NCI-H774 (cell line): Measurements from ENCODE around the gene UBAP2L.
"Not testable (repeated sequence)": the region's sequence is repeated elsewhere in the genome, so short reads cannot be mapped to it uniquely, and the experiment has no call there.

Experiments used
- DNase-seq: peaks from one replicate; lab custom pipeline; 2025; lab: John Stamatoyannopoulos, UW

UBAP2L gene

DNA sequence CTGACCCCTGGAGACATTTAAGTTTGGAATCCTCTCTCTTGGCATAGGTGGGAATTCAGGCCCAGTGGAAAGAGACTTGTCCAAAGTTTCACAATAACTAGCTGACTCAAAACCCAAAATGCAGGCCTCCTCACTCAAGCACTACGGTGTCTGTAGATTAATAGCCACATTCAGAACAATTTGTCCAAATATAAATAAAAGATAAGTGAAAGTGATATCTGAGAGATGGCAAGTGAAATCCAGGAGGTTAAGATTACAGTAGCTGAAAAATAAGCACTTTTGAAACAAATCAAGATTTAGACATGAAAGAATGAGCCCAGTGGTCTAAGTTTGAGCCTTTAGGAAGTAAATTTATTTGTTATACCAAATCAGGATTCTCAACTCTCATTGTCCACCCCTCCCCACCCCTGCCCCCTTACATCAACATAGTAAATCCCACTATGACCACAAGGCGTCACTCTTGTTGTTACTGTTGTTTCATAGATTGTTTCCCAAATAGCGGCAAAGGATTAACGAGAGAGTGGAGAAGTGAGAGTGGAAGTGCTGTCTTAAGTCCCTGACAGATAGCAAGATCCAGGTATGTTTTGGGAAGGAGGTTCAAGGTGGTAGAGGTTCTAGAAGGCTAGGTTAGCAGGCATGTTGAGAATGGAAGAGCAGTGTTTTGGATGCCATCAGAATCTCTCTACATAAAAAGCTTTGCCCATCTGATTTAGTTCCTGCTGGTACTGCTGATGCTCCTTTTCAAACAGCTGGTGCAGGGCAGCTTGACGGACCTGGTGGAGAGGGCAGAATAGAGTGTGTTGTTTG, 21.8 kb upstream of the UBAP2L start:
- peak; percentile 33 for DNase-seq

GRCh38 chr1:154199563-154199879, 21.2 kb upstream of the UBAP2L start:
- DNase-seq = no peak

DNA sequence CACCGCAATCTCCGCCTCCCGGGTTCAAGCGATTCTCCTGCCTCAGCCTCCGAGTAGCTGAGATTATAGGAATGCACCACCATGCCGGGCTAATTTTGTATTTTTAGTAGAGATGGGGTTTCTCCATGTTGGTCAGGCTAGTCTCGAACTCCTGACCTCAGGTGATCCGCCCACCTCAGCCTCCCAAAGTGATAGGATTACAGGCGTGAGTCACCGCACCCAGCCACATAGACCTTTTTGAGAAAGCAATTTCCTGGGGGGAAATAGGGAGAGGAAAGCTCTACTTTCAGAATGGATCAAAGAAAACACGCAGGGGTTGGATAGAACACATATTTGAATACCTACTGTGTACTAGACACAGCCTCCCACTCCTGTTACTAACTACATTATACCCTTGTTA, 15.0 kb upstream of the UBAP2L start:
- not testable (repeated sequence) for DNase-seq

- DNase-seq = no peak
Measured at GRCh38 chr1:154206196-154206595, 14.6 kb upstream of the UBAP2L start, which contains the start of gene CFAP141. Gene CFAP141, minus strand, starts transcription at chr1:154206333. Its CDS starts 26 bp downstream, at chr1:154206307.

DNA sequence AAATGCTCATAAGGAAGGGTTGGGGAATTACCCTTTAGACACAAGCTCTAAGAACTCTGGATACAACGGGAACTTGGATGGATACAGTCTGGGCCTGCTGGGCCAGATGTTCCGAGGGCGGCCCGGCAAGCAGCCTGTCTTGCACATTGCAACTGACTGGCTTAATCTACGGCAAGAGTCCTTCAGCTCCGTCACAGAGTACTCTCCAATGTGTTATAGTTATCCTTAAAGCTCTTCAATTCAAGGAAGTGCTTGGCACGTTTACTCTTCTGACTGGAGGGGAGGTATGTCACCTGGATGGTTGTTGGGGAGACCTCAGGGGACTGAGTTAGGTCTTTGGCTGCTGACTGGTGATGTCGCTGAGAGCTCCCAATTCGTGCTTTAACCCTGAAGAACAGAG, 13.5 kb upstream of the UBAP2L start:
- no peak for DNase-seq

GRCh38 chr1:154208677-154209388, 11.9 kb upstream of the UBAP2L start:
- no peak for DNase-seq

DNA sequence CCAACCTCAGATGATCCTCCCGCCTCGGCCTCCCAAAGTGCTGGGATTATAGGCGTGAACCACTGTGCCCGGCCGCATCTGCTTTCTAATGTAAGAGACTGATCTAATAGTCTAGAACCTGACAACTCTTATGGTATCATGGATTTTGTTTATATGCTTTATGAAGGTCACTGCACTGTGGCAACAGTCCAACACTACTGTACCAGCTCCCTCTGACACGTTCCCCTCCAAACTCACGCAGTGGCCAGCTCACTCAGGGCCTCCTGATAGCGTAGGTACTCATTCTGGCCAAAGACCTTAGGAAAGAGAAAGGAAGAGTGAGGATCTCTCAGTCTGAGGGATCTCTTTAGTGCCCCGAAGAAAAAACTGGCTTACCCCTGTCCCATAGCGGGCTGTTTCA, 8.7 kb upstream of the UBAP2L start:
- DNase-seq = no peak

DNA sequence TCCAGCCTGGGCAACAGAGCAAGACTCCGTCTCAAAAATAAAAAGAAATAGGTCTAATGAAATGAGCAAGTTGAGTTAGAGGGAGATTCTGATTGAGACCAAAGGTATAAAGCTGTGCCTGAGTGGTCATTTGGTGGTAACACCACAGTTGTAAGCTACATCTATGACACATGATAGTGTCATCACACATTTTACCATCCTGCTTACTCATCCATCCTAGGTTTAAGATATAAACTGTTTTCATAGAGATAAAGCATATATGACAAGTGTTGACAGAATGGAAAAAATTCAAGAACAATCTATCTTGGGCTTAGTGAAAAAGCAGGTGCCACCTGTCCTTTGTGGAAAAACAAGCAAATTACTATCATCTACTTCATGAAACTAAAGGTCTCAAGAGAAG, 7.5 kb upstream of the UBAP2L start:
- DNase-seq = no peak

DNA sequence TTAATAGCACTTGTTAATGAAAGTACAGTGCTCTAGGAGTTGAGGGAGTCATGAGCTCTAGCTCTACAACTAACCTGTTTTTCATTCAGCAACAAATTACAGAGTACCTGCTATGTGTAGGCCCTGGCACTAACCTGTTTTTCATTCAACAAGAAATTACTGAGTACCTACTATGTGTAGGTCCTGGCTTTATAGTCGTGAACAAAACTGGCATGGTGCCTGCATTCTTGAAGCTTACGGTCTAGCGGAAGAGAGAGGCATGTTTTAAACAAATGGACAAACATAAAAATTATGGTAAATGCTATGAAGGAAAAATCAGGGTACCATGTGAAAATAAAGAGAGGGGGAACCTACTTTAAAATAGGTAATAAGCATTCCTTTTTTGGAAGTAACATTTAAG, 2.2 kb upstream of the UBAP2L start:
- no peak for DNase-seq

DNA sequence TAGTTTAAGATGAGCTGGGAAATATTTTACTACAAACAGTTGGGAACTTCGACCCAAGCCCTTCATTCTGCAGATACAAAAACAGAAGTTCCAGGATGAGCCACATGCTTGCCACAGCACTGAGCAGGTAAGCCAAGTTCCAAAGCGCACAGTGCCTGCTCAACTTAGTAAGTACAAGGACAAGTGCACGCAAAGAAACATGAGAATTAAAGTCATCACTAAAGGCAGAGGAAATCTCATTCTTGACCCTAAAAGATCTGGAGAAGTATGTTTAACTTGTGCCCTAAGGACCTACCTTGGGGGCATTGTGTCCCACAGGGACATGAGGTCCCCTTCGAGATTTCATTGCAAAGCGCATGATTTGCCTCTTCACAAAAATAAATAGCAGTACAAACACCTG, 1.2 kb upstream of the UBAP2L start:
- DNase-seq = no peak

DNA sequence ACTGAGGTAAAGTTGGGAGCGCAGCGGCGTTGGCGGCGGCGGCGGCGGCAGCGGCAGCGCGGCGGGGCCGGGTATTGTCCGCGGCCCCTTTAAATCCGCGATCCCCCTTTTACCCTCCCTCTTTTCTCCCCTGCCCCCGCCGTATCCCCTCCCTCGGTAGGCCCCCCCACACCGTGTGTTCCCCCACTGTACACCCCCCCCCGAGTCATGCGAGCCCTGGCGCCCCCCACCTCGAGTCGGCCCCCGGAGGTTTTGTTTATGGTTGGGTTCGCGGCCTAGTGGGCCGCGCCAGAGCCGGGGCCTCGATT, 169 bp downstream of the UBAP2L start:
- no peak for DNase-seq

DNA sequence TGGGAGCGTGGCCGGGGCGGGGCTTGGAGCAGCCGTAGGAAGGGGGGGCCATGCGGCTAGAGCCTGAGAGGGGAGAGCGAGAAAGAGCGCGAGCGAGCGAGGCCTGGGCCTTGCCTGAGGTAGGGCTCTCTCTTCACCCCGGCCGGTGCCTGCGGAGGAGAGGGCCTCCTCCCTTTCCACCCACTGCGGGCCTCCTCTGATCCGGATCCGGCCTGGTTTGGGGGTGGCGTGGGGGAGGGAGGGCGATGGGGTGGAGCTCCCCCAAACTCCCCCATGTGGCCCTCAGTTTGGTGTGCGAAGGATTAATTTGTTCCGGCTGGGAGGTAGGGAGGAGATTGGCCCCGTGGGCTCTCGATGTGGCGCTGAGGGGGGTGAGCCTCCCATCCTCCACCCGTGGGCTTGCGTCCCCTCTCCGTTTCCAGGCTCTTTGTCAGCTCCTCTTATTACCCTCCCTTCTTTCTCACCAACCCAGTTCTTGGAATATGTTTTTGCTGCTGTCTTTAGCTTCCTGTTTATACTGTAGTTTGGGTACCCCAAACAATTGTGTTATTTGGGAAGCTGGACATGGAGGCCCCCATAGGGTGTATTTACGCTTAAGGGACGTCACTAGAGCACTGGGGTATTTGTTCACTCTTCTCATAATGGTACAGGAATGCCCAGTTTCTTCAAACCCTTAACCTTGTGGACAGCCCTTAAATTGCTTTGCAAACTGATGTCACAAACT, 685 bp downstream of the UBAP2L start:
- peak; percentile 41 for DNase-seq

DNA sequence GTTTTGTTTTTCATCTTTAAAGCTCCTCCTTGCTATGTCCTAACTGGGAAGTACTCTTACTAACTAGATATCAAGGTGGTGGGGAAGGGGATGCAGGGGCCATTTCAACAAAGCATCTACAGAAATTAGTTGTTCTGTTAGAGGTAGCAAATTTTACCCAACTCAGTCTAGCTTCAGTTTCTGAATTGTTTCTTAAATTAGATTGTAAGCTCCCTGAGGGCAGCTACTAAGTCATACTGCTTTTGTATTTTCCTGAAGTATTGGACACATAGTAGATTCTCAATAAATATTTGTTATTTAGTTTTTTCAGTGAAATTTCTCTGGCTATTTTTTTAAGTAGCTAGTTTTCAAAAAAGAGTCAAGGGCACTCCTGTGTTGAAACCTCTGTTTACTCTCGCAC, 1.8 kb downstream of the UBAP2L start:
- no peak for DNase-seq

- no peak for DNase-seq
Measured at GRCh38 chr1:154222918-154223317, 2.2 kb downstream of the UBAP2L start.

DNA sequence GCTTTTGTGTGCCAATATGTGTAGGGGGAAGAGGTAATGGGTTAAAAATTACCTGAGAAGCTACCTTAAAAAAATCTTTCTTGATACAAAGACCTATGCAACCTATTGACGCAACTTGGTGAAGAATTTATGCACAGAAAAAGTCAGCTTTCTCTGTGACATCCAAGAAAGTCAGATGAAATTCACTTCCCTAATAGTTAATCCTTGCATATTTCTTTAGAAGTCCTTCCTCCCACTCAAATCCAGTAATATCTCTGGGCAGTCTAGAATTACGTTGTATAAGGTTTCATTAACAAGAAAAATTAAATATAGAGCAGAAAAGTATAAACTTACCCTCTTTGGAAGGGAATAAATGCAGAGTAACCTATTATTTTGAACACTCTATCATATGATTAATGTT, 2.9 kb downstream of the UBAP2L start:
- no peak for DNase-seq

- no peak for DNase-seq
Measured at GRCh38 chr1:154225370-154225769, 4.6 kb downstream of the UBAP2L start.

GRCh38 chr1:154231112-154231511, 10.4 kb downstream of the UBAP2L start:
- DNase-seq = not testable (repeated sequence)

GRCh38 chr1:154233127-154233526, 12.4 kb downstream of the UBAP2L start:
- not testable (repeated sequence) for DNase-seq

DNA sequence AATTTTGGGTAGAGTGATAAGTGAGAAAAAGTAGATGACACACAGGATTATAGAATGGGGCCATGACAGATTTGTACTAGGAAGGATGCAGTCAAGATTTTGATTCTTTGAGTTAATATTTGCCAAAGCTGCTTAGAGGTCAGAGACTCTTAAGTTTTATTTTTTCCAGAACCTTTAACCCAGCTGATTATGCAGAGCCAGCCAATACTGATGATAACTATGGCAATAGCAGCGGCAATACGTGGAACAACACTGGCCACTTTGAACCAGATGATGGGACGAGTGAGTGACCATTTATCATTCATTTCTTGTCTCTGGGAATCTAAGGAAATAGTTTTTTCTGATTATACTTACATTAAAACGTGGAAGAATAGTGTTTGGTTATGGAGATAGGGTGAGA, 16.1 kb downstream of the UBAP2L start:
- no peak for DNase-seq

- DNase-seq = no peak
Measured at GRCh38 chr1:154237435-154237834, 16.7 kb downstream of the UBAP2L start.

GRCh38 chr1:154237880-154238506, 17.2 kb downstream of the UBAP2L start:
- no peak for DNase-seq

DNA sequence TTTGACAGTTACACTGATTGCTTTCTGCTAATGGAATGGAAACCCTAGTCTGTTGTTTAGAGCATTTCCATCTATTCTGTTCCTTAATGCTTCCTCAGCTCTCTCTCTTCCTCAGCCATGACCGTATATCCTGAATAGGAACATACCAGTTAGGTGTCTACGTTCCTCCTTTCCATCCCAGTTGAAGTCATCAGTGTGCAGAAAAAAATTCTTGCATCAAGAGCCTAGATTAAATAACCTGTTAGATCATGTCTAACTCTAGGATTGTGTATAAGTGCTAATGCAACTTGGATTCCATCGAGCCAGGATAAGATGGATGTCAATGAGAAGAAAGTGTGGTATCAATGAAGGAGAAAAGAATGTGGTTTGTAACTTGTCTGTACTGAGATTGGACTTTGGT, 18.7 kb downstream of the UBAP2L start:
- DNase-seq = no peak
